ENCODE measurements around the gene ZDHHC8. TPM values are rescaled to one million over a fixed set of nuclear protein-coding genes. Genes with fewer than 3 reads are reported as not detected.

The ZDHHC8 gene
- total RNA-seq (2014; rRNA removed; shearing (Covaris generic); ENCODE audit: low replicate concordance): 8.9 and 11.5 TPM in 2 replicates

- Histone ChIP-seq H3K4me3 (ENCODE audit: low read length) (peak within 1 kb of the TSS; percentile 88), H3K27ac (ENCODE audit: low read length) (peak within 1 kb of the TSS; percentile 60), H3K9me2 (replicated peaks; ENCODE audit: insufficient read depth, low read length) (no peaks in the 10 kb centered on the region), H3K9me3 (ENCODE audit: low read length) (no peaks in the 10 kb centered on the region), H2AFZ (ENCODE audit: low read length) (peak within 1 kb of the TSS; percentile 71; the same call in 1 of the 2 replicates), H4K20me1 (ENCODE audit: insufficient read depth, low read depth, low read length) (peaks cover 31% of the 10 kb centered on the region), H3K9ac (ENCODE audit: low read length) (peak within 1 kb of the TSS; percentile 89), H3K79me2 (ENCODE audit: low read length) (no peaks in the 10 kb centered on the region), H3K4me2 (ENCODE audit: low read depth, low read length, poor library complexity, severe bottlenecking) (peak within 1 kb of the TSS; percentile 92), H3K36me3 (ENCODE audit: insufficient read depth, low read length) (no peaks in the 10 kb centered on the region), H3K4me1 (ENCODE audit: low read length) (peaks cover 31% of the 10 kb centered on the region), H3K27me3 (ENCODE audit: low read length) (no peaks in the 10 kb centered on the region)
- DNase-seq: peak; percentile 67
These were observed at the start of gene ZDHHC8 for GRCh38 chr22:20131597-20131858. ZDHHC8 (plus strand) TSS chr22:20131804; CDS start chr22:20131948, 144 bp downstream.

- H3K79me2 ChIP-seq (ENCODE audit: low read length): peaks cover 68% of the 10 kb centered on the region
- H3K9me2 ChIP-seq (replicated peaks; ENCODE audit: insufficient read depth, low read length): no peaks in the 10 kb centered on the region
- H3K27me3 ChIP-seq (ENCODE audit: low read length): no peaks in the 10 kb centered on the region
- no peaks in the 10 kb centered on the region; the same call in 1 of the 2 replicates for H4K20me1 ChIP-seq (ENCODE audit: insufficient read depth, low read depth, low read length)
- H3K36me3 ChIP-seq (ENCODE audit: insufficient read depth, low read length): peaks cover 27% of the 10 kb centered on the region; the same call in 1 of the 2 replicates
- no peak for DNase-seq
- H3K9ac ChIP-seq (ENCODE audit: low read length): peak overlapping the region; percentile 41
- H3K9me3 ChIP-seq (ENCODE audit: low read length): no peaks in the 10 kb centered on the region
- H3K4me1 ChIP-seq (ENCODE audit: low read length): peaks cover 31% of the 10 kb centered on the region
- H3K27ac ChIP-seq (ENCODE audit: low read length): no peak overlapping the region
- peak overlapping the region; percentile 9 for H3K4me2 ChIP-seq (ENCODE audit: low read depth, low read length, poor library complexity, severe bottlenecking)
- H3K4me3 ChIP-seq (ENCODE audit: low read length): no peak overlapping the region
- H2AFZ ChIP-seq (ENCODE audit: low read length): no peak overlapping the region
These were observed 48.3 kb upstream of the ZDHHC8 start for GRCh38 chr22:20083157-20083890.

GRCh38 chr22:20083891-20084546 lies 47.6 kb upstream of the ZDHHC8 start:
- no peak for DNase-seq
- H3K79me2 ChIP-seq (ENCODE audit: low read length): peaks cover 68% of the 10 kb centered on the region
- no peak overlapping the region for H2AFZ ChIP-seq (ENCODE audit: low read length)
- no peaks in the 10 kb centered on the region for H3K9me3 ChIP-seq (ENCODE audit: low read length)
- H3K36me3 ChIP-seq (ENCODE audit: insufficient read depth, low read length): peaks cover 30% of the 10 kb centered on the region; the same call in 1 of the 2 replicates
- H3K4me3 ChIP-seq (ENCODE audit: low read length): no peak overlapping the region
- H3K4me1 ChIP-seq (ENCODE audit: low read length): peaks cover 31% of the 10 kb centered on the region
- H3K27ac ChIP-seq (ENCODE audit: low read length): no peak overlapping the region
- H3K9ac ChIP-seq (ENCODE audit: low read length): no peak overlapping the region
- H3K4me2 ChIP-seq (ENCODE audit: low read depth, low read length, poor library complexity, severe bottlenecking): no peak overlapping the region
- no peaks in the 10 kb centered on the region for H3K27me3 ChIP-seq (ENCODE audit: low read length)
- no peaks in the 10 kb centered on the region for H3K9me2 ChIP-seq (replicated peaks; ENCODE audit: insufficient read depth, low read length)
- H4K20me1 ChIP-seq (ENCODE audit: insufficient read depth, low read depth, low read length): no peaks in the 10 kb centered on the region; the same call in 1 of the 2 replicates

GRCh38 chr22:20084547-20085413 lies 46.8 kb upstream of the ZDHHC8 start:
- Histone ChIP-seq H4K20me1 (ENCODE audit: insufficient read depth, low read depth, low read length) (no peaks in the 10 kb centered on the region; the same call in 1 of the 2 replicates), H3K9ac (ENCODE audit: low read length) (no peak overlapping the region), H3K79me2 (ENCODE audit: low read length) (peaks cover 64% of the 10 kb centered on the region), H3K9me2 (replicated peaks; ENCODE audit: insufficient read depth, low read length) (no peaks in the 10 kb centered on the region), H3K27ac (ENCODE audit: low read length) (no peak overlapping the region), H3K4me3 (ENCODE audit: low read length) (no peak overlapping the region), H3K4me2 (ENCODE audit: low read depth, low read length, poor library complexity, severe bottlenecking) (no peak overlapping the region), H2AFZ (ENCODE audit: low read length) (no peak overlapping the region), H3K36me3 (ENCODE audit: insufficient read depth, low read length) (peaks cover 38% of the 10 kb centered on the region; the same call in 1 of the 2 replicates), H3K4me1 (ENCODE audit: low read length) (peaks cover 27% of the 10 kb centered on the region), H3K9me3 (ENCODE audit: low read length) (no peaks in the 10 kb centered on the region), H3K27me3 (ENCODE audit: low read length) (no peaks in the 10 kb centered on the region)
- DNase-seq: peak; percentile 61

- Histone ChIP-seq H3K27me3 (ENCODE audit: low read length) (no peaks in the 10 kb centered on the region), H2AFZ (ENCODE audit: low read length) (no peak overlapping the region), H3K36me3 (ENCODE audit: insufficient read depth, low read length) (peaks cover 45% of the 10 kb centered on the region; the same call in 1 of the 2 replicates), H3K27ac (ENCODE audit: low read length) (no peak overlapping the region), H3K4me1 (ENCODE audit: low read length) (peaks cover 27% of the 10 kb centered on the region), H3K9ac (ENCODE audit: low read length) (no peak overlapping the region), H3K9me3 (ENCODE audit: low read length) (no peaks in the 10 kb centered on the region), H3K79me2 (ENCODE audit: low read length) (peaks cover 60% of the 10 kb centered on the region), H3K4me2 (ENCODE audit: low read depth, low read length, poor library complexity, severe bottlenecking) (no peak overlapping the region), H3K4me3 (ENCODE audit: low read length) (no peak overlapping the region), H4K20me1 (ENCODE audit: insufficient read depth, low read depth, low read length) (no peaks in the 10 kb centered on the region; the same call in 1 of the 2 replicates), H3K9me2 (replicated peaks; ENCODE audit: insufficient read depth, low read length) (no peaks in the 10 kb centered on the region)
- no peak for DNase-seq
These were observed 46.0 kb upstream of the ZDHHC8 start for GRCh38 chr22:20085651-20086050.

GRCh38 chr22:20086101-20086599 lies 45.5 kb upstream of the ZDHHC8 start:
- no peaks in the 10 kb centered on the region; the same call in 1 of the 2 replicates for H4K20me1 ChIP-seq (ENCODE audit: insufficient read depth, low read depth, low read length)
- H3K27me3 ChIP-seq (ENCODE audit: low read length): no peaks in the 10 kb centered on the region
- peaks cover 55% of the 10 kb centered on the region for H3K79me2 ChIP-seq (ENCODE audit: low read length)
- H3K27ac ChIP-seq (ENCODE audit: low read length): no peak overlapping the region
- DNase-seq: no peak
- H3K9me2 ChIP-seq (replicated peaks; ENCODE audit: insufficient read depth, low read length): no peaks in the 10 kb centered on the region
- H3K9ac ChIP-seq (ENCODE audit: low read length): no peak overlapping the region
- no peak overlapping the region for H3K4me2 ChIP-seq (ENCODE audit: low read depth, low read length, poor library complexity, severe bottlenecking)
- H3K4me1 ChIP-seq (ENCODE audit: low read length): peaks cover 22% of the 10 kb centered on the region
- H3K9me3 ChIP-seq (ENCODE audit: low read length): no peaks in the 10 kb centered on the region
- no peak overlapping the region for H3K4me3 ChIP-seq (ENCODE audit: low read length)
- H2AFZ ChIP-seq (ENCODE audit: low read length): no peak overlapping the region
- peaks cover 50% of the 10 kb centered on the region; the same call in 1 of the 2 replicates for H3K36me3 ChIP-seq (ENCODE audit: insufficient read depth, low read length)

GRCh38 chr22:20086763-20087162 lies 44.8 kb upstream of the ZDHHC8 start:
- peaks cover 56% of the 10 kb centered on the region for H3K36me3 ChIP-seq (ENCODE audit: insufficient read depth, low read length)
- no peak overlapping the region for H3K27ac ChIP-seq (ENCODE audit: low read length)
- no peaks in the 10 kb centered on the region for H3K9me2 ChIP-seq (replicated peaks; ENCODE audit: insufficient read depth, low read length)
- H2AFZ ChIP-seq (ENCODE audit: low read length): no peak overlapping the region
- no peak overlapping the region for H3K4me3 ChIP-seq (ENCODE audit: low read length)
- peaks cover 52% of the 10 kb centered on the region for H3K79me2 ChIP-seq (ENCODE audit: low read length)
- peaks cover 16% of the 10 kb centered on the region for H3K4me1 ChIP-seq (ENCODE audit: low read length)
- H3K9me3 ChIP-seq (ENCODE audit: low read length): no peaks in the 10 kb centered on the region
- DNase-seq: no peak
- H3K27me3 ChIP-seq (ENCODE audit: low read length): no peaks in the 10 kb centered on the region
- no peak overlapping the region for H3K4me2 ChIP-seq (ENCODE audit: low read depth, low read length, poor library complexity, severe bottlenecking)
- no peak overlapping the region for H3K9ac ChIP-seq (ENCODE audit: low read length)
- no peaks in the 10 kb centered on the region; the same call in 1 of the 2 replicates for H4K20me1 ChIP-seq (ENCODE audit: insufficient read depth, low read depth, low read length)

Data from Karpas-422 (cell line).